Activated B cell treated with CpG ODN at 0.5 μM for 24 hours (primary cell): Measurements from ENCODE around the gene FAM114A1. TPM values are rescaled to one million over a fixed set of nuclear protein-coding genes. Genes with fewer than 3 reads are reported as not detected.
"Not testable (repeated sequence)": the region's sequence is repeated elsewhere in the genome, so short reads cannot be mapped to it uniquely, and the experiment has no call there.

ENCODE experiments used
- ATAC-seq: fragments of 200-7000 bp; cut with Tn5 transposase; one replicate; pipeline ENCODE4 v1.10.0; 2021; ENCODE audit warnings: low read depth, mild to moderate bottlenecking, moderate library complexity
- CTCF ChIA-PET: fragments of 350-600 bp; sonication (Branson Sonifier 250); formaldehyde crosslinking; loops from one replicate; lab custom pipeline; 2021; ENCODE audit warnings: antibody characterized with exemption; lab: Charles Lee
- POLR2A ChIA-PET: fragments of 350-600 bp; sonication (Branson Sonifier 250); formaldehyde crosslinking; loops from one replicate; lab custom pipeline; 2021; ENCODE audit warnings: antibody characterized with exemption; lab: Charles Lee
- DNase-seq: peaks from one replicate; pipeline ENCODE4 v3.0.0; 2022
- H3K27ac Mint-ChIP-seq: one replicate; pipeline ENCODE4 v1.8.0; 2020; ENCODE audit warnings: mixed read lengths
- H3K27me3 Mint-ChIP-seq: one replicate; pipeline ENCODE4 v1.8.0; 2021; ENCODE audit warnings: mixed read lengths
- H3K36me3 Mint-ChIP-seq: one replicate; pipeline ENCODE4 v1.8.0; 2021; ENCODE audit warnings: low read depth, mixed read lengths
- H3K4me1 Mint-ChIP-seq: one replicate; pipeline ENCODE4 v1.8.0; 2021; ENCODE audit warnings: mixed read lengths
- H3K4me3 Mint-ChIP-seq: one replicate; pipeline ENCODE4 v1.8.0; 2020; ENCODE audit warnings: mild to moderate bottlenecking, mixed read lengths
- H3K9me3 Mint-ChIP-seq: one replicate; pipeline ENCODE4 v1.8.0; 2020; ENCODE audit warnings: mixed read lengths
- intact Hi-C: fragments of 100-400 bp; cut with micrococcal nuclease; formaldehyde crosslinking; loops from one replicate; pipeline ENCODE4 v1.15.1; 2024
- total RNA-seq: library from RNA; stranded (reverse); gene quantifications from 2 replicates; pipeline ENCODE4 v1.2.3, GENCODE V29; 2022
- TF ChIP-seq, protein P1 (sequence below): fragments of 200-600 bp; IDR thresholded peaks from one replicate; pipeline ENCODE4 v1.8.0; 2022; ENCODE audit warnings: antibody characterized with exemption, mild to moderate bottlenecking

FAM114A1 gene
- total RNA-seq, 1 donor from 2014 or later = 3.3 TPM

DNA sequence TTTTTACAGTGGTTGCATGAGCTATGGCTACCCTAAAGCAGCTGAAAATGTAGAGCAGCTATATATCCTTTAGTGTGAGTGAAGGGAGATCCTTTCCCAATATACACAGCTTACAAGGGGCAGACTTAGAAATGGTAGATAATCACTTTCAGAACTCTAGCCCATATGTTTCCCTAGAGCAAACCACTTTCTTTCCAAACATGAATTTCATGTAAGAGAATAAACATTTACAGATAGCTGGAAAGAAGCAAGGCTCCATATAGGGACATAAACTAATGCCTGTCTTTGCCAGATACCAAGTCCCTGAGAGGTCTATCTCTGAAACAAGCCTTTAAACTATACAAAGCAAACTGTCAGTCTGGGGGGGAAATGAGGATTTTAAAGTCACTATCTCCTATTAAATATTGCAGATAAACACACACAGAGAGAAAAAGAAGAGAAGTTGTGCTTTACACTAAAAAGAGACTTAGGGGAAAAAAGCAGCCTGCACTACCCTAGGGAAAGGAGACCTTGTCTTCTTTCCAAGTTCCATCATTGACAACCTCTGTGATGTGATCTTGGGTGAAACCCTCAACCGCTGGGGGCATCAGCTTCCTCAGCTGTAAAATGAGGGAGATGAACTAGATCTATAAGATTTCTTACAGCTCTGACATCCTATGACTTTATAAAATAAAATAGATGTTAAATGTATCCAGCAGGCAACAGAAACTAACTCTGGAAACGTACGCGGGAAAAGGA lies 91.0 kb downstream of the FAM114A1 start:
- Mint-ChIP-seq H3K4me3 (no peak overlapping the region), H3K36me3 (peaks cover 3% of the 10 kb centered on the region), H3K9me3 (peaks cover 8% of the 10 kb centered on the region), H3K27ac (no peak overlapping the region), H3K4me1 (peaks cover 8% of the 10 kb centered on the region), H3K27me3 (no peaks in the 10 kb centered on the region)
- CTCF ChIA-PET = no interaction called here
- TF ChIP-seq, protein P1, sequence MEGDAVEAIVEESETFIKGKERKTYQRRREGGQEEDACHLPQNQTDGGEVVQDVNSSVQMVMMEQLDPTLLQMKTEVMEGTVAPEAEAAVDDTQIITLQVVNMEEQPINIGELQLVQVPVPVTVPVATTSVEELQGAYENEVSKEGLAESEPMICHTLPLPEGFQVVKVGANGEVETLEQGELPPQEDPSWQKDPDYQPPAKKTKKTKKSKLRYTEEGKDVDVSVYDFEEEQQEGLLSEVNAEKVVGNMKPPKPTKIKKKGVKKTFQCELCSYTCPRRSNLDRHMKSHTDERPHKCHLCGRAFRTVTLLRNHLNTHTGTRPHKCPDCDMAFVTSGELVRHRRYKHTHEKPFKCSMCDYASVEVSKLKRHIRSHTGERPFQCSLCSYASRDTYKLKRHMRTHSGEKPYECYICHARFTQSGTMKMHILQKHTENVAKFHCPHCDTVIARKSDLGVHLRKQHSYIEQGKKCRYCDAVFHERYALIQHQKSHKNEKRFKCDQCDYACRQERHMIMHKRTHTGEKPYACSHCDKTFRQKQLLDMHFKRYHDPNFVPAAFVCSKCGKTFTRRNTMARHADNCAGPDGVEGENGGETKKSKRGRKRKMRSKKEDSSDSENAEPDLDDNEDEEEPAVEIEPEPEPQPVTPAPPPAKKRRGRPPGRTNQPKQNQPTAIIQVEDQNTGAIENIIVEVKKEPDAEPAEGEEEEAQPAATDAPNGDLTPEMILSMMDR = no peak
- intact Hi-C loops = no loop called here
- POLR2A ChIA-PET = no interaction called here
- ATAC-seq (no peak), DNase-seq (no peak)

DNA sequence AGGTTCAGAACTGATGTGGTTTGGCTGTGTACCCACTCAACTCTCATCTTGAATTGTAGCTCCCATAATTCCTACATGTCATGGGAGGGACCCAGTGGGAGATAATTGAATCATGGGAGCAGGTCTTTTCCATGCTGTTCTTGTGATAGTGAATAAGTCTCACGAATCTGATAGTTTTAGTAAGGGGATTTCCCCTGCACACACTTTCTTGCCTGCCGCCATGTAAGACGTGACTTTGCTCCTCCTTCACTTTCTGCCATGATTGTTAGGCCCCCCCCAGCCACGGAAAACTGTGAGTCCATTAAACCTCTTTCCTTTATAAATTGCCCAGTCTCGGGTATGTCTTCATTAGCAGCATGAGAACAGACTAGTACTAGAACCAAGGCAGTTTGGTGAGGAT lies 91.6 kb downstream of the FAM114A1 start:
- intact Hi-C loops, DNase-seq, H3K27ac Mint-ChIP-seq, POLR2A ChIA-PET, H3K36me3 Mint-ChIP-seq, CTCF ChIA-PET, ATAC-seq, H3K4me1 Mint-ChIP-seq, H3K27me3 Mint-ChIP-seq, H3K9me3 Mint-ChIP-seq, H3K4me3 Mint-ChIP-seq: not testable (repeated sequence)

- peaks cover 8% of the 10 kb centered on the region for H3K9me3 Mint-ChIP-seq
- intact Hi-C loops = loop anchor here (5.0 kb wide), 1 partner anchor 33 kb away; no protein-coding TSS in a partner anchor
- peaks cover 56% of the 10 kb centered on the region for H3K36me3 Mint-ChIP-seq
- H3K27me3 Mint-ChIP-seq = no peaks in the 10 kb centered on the region
- peaks cover 7% of the 10 kb centered on the region for H3K4me1 Mint-ChIP-seq
- POLR2A ChIA-PET = interaction anchor here (0.7 kb wide), 1 partner anchor 20 kb away, joined by 3 read pairs; no protein-coding TSS in a partner anchor
- no peak overlapping the region for H3K4me3 Mint-ChIP-seq
- CTCF ChIA-PET = no interaction called here
- ATAC-seq = no peak
- H3K27ac Mint-ChIP-seq = no peak overlapping the region
- TF ChIP-seq, protein P1 = no peak
- no peak for DNase-seq
Observed at GRCh38 chr4:38964942-38965775, 97.6 kb downstream of the FAM114A1 start.

DNA sequence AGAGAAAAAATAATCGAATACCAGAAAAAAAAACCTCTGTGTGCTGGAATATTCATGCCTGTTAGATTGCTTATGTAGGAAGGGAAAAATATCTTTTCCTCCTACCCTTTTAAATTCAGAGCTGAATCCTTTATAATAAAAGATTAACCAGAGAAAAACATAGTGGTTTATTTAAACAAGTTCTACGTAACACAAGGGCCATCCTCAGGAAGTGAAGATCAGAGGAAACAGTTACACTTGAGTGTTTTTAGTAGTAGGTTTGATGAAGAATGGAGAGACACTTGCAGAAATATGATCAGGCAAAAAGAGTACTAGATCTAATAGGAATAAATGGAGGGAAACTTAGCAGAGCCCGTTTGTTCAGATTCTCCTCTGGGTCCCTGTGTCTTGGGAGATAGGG lies 98.3 kb downstream of the FAM114A1 start:
- Mint-ChIP-seq H3K36me3 (peaks cover 64% of the 10 kb centered on the region), H3K27ac (peak overlapping the region; percentile 15), H3K27me3 (no peaks in the 10 kb centered on the region), H3K9me3 (peaks cover 8% of the 10 kb centered on the region), H3K4me3 (no peak overlapping the region), H3K4me1 (peaks cover 7% of the 10 kb centered on the region)
- DNase-seq (no peak), ATAC-seq (no peak)
- intact Hi-C loops = loop anchor here (5.0 kb wide), 1 partner anchor 34 kb away; no protein-coding TSS in a partner anchor
- ChIA-PET CTCF (no interaction called here), POLR2A (interaction anchor here (0.7 kb wide), 1 partner anchor 178 kb away, joined by 4 read pairs; no protein-coding TSS in a partner anchor)
- TF ChIP-seq, protein P1 = no peak

- ATAC-seq (no peak), DNase-seq (no peak)
- Mint-ChIP-seq H3K4me1 (peaks cover 7% of the 10 kb centered on the region), H3K27ac (peak overlapping the region; percentile 25), H3K27me3 (no peaks in the 10 kb centered on the region), H3K4me3 (no peak overlapping the region), H3K9me3 (no peaks in the 10 kb centered on the region), H3K36me3 (peaks cover 73% of the 10 kb centered on the region)
- ChIA-PET CTCF (no interaction called here), POLR2A (no interaction called here)
- TF ChIP-seq, protein P1 = no peak
- intact Hi-C loops = loop anchor here (5.0 kb wide), 1 partner anchor 35 kb away; no protein-coding TSS in a partner anchor
Observed at GRCh38 chr4:38967260-38968095, 99.9 kb downstream of the FAM114A1 start.
